ENCODE results near the gene NIPAL3.
"Not testable (repeated sequence)": the region's sequence is repeated elsewhere in the genome, so short reads cannot be mapped to it uniquely, and the experiment has no call there.

NIPAL3 gene

DNA sequence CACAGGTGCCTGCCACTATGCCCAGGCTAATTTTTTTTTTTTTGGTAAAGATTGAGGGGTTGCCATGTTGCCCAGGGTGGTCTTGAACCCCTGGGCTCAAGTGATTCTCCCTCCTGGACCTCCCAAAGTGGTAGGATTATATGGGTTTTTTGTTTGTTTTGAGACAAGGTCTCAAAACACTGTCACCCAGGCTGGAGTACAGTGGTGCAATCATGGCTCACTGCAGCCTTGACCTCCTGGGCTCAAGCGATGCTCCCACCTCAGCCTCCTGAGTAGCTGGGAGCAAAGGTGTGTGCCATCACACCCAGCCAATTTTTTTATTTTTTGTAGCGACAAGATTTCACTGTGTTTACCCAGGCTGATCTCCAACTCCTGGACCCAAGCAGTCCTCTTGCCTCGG, 78.2 kb downstream of the NIPAL3 start:
- no peak for DNase-seq

DNA sequence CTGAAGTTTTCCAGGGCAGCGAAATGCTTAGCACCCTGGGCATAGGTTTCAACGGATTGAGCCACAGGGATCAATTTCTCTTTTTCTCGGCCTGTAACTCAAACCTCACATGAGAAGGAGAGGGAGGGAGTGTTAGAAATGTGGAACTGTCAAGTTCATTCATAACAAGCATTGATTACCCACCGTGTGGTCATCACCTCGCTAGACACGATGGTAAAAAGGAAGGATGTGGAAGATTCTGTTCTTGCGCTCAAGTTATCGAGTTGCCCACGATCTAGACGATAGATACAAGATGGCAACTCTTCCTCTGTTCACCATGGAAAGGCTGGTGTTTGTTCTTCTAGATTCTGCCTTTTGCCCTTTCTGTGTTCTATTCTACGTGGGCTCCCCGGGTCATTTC, 83.0 kb downstream of the NIPAL3 start:
- no peak for DNase-seq

DNA sequence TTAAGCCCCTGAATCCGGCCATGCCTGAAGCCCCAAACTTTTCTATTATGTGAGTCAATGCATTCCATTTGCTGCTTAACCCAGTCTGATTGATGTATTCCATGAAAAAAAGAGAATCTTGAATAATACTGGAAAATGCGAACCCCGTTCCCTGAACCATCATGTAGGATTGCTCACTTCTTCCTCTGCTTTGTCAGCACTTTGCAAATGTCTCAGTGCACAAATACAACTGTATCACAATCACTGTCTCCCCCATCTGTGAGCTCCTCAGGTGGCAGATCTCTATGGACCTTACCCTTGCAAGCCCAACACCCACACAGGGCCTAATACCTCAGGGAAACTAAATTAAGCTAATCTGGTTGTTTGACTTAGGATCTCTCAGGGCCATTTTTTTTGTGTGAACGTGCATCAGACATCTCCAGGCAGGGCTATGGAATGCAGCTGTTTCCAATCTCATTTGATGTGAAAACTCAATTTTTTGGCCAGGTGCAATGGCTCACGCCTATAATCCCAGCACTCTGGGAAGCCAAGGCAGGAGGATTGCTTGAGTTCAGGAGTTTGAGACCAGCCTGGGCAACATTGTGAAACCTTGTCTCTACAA, 84.9 kb downstream of the NIPAL3 start:
- no peak for DNase-seq

DNA sequence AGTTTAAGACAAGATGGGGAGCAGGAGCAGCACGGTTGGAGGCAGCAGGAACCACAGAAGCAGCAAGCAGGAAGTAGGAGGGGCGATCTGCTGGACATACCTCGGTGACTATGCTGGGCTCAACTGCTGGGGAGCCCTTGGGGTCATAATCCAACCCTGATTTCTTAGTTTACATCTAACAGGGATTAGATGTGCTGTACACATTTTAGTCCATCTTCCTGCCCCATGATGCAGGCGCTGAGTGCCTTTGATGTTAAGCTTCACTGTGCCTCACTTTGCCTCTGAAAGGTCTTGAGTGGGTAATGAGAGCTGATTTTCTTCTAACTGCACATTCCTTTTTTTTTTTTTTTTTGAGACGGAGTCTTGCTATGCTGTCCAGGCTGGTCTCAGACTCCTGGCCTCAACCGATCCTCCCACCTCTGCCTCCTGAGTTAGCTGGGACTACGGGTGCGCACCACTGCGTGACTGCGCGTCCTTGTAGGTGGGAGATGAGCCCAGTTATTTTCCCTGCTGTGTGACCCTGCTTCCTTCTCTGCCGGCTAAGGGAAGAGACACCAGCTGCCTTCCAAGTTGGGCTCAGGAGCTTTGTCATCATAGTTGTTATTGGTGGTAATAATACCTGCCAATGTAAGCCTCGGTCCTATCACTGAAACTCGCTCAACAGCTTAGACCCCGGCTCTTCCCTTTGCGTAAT, 85.9 kb downstream of the NIPAL3 start:
- no peak for DNase-seq

DNA sequence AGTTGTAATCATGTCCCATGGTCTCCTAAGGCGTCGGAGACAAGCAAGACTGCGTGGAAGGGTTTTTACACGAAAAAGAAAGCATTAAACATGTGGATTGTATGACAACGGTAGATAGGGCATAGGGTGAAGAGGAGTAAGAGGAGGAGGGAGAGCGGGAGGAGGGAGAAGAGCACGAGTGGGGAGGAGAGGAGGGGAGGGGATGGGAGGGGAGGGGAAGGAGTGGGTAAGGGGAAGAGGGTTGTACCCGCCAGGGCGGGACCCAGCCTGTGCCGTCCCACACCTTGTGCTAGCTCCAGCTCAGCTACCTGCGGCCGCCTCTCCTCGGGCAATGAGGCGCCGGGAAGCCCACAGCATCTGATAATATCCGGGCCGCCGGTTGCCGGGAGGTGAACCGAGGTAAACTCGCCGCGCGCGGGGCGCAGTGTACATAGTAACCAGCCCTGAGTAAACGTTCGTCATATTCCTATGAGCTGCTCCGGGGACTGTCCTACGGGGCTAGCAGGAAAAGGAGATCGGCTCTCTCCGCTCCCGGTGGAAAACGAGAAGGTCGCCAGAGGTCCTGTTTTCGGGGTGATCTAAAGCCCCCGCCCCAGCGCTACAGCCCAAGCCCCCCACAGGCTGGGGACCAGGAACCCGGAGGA, 86.6 kb downstream of the NIPAL3 start:
- no peak for DNase-seq

DNA sequence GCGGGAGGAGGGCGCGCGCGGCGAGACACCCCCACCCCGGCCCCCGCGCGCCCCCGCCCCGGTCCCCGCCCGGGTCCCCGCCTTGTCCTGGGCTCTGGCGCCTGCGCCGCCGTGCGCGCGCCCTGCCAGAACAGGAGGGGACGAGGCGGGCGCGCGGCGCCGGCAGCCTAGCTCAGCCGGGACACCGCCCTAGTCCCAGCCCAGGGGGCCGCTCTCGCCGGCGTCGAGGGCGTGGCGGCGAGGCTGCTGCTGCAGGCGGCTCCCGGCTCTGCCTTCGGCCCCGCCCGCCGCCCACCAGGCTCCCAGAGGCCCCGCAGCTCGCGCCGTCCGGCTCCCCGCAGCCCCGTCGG, 87.1 kb downstream of the NIPAL3 start, which contains the start of gene RCAN3:
TSS of gene RCAN3 (plus strand) at position 128 of the 350 bp plus-strand sequence. CDS start 11,537 bp downstream, outside the sequence.
- no peak for DNase-seq

DNA sequence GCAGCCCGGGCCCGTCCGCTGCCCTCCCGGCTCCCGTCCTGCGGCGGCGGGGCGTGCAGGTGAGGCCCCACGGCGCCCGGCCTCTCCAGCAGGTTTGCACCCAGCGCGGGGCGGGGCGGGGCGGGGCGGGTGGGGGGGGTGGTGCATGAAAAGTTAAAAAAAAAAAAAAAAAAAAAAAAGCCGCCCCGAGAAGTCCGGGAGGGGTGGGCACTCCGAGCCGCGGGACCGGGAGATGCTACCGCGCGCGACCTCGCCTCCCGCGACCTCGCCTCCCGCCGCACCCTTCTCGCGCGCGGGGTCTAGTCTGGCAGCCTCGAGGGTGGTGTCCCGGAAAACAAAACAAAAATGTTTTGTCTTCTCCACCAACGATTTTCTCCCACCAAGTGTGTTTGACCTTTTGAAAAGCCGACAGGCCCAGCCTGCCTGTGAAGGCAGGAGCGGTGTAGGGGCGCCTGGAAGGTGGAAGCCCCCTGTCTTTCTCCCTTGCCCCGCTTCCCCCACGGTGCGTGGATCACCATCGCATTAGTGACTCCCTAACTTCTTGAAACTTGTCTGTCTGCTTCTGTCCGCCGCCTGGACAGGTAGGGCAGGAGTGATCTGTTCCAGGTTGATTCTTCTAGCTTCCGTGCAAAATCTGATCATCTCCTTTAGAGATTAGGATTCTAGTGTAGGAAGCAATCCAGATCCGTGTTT, 87.6 kb downstream of the NIPAL3 start:
- DNase-seq, result no peak

DNA sequence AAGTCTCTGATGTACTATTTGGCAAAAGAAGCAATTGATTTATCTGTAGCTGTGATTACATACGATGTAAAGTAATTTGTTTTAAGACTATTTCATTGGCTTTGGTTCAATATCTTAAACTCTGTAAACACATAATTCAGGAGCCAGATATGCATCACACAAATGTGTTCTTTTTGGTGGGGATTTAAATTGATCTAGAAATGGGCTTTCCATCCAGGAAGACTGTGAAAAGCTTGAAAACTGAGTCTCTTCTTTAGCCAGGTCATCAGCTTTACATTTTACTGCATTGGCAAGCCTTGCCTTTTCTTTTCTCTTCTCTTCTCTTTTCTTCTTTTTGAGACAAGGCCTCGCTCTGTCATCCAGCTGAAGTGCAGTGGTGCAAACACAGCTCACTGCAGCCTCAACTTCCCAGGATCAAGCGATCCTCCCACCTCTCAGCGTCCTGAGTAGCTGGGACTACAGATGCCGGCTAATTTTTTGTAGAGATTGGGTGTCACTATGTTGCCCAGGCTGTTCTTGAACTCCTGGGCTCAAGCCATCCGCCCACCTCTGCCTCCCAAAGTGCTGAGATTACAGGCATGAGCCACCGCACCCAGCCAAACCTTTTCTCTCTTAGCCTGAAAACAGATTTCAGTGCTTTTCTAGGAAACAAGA, 88.4 kb downstream of the NIPAL3 start:
- DNase-seq, result no peak

DNA sequence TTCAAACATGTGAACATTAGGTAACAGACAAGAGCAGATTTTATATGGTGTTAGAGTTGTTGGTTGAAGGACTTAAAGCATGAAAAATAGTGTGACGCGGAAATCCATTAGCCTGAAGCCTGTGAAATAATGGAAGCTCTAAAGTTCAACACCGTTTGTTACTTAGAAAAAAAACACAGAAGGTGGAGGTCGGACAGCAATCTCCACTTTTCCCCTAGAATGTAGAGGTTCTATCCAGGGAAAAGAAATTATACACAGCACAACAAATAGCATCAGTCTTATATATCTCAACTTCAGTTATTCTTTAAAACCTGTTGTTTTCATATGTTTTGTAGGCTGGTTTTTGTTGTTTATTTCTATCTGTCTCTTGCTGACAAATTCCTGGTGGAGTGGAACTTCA, 89.0 kb downstream of the NIPAL3 start:
- DNase-seq, result no peak

DNA sequence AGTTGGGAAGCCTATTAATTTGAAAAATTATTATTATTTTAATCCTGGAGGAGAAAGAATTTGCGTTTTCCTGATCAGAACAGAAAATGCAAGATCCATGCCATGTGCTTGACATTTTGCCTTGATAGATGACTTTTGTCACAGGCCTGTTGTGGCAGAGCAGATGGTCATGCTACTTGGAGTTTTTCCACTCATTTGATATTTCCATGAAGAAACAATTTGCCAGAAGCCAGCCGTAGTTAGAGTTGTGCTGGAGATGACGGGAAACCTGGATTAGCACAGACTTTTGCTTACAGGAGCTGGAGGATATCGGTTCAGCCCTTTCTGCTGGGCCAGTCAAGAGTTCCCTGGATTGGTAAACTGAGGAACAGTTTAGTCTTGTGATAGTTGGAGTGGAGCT, 90.2 kb downstream of the NIPAL3 start:
- no peak for DNase-seq

DNA sequence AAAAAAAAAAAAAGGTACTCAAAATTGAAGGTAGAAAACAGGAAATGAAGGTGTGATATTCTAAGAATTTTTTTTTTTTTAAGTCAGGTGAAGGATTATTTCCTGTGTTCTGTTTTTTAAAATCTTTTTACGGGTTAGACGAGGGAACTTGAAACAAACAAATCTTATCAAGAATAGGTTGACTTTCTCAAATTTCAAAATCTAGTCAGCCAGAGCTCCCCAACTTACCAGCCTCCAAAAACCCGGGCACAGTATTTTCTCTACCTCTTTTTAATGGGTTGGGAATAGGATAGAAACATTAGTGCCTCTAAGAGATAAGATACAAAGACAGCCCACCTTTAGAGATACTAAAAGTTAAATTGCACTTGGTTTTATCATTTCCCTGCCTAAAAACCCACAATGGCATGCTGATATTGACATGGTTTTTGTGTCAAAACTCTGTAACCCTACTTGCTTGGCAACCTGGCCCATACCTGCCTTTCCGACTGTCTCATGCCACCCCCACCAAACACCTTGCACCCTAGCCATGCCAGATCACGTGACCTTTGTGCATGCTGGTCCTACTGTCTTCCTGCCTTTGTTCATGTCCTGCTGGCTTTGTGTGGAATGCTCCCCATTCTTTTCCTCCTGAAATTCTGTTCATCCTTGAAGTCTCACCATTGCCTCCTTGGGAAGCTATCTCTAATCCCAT, 91.2 kb downstream of the NIPAL3 start:
- no peak for DNase-seq

DNA sequence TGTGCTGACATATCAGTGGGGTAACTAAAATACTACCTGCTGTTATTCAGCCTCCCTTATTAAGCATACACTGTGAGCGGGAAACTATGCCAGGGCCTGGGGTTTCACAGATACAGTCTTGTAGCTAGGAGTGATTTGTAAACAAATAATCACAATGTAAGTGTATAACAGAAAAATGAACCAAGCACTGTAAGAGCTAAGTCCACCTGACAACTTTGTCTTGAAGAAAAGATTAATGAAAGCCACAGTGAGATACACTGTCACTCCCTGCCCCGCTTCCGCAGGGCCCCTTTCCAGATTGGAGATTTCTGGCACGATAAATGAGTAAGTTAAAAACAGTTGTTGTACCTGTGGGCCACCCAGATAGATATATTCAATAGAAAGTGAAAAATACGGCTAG, 91.8 kb downstream of the NIPAL3 start:
- DNase-seq, result no peak

DNA sequence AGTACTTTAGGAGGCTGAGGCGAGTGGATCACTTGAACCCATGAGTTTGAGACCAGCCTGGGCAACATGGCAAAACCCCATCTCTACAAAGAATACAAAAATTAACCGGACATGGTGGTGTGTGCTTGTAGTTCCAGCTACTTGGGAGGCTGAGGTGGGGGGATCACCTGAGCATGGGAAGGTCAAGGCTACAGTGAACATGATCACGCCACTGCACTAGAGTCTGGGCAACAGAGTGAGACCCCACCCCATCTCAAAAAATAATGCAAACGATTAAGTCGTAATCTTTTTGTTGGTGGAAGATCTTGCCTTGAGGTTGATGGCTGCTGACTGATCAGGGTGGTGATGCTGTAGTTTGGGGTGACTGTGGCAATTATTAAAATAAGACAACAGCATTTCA, 93.3 kb downstream of the NIPAL3 start:
- DNase-seq, result no peak

DNA sequence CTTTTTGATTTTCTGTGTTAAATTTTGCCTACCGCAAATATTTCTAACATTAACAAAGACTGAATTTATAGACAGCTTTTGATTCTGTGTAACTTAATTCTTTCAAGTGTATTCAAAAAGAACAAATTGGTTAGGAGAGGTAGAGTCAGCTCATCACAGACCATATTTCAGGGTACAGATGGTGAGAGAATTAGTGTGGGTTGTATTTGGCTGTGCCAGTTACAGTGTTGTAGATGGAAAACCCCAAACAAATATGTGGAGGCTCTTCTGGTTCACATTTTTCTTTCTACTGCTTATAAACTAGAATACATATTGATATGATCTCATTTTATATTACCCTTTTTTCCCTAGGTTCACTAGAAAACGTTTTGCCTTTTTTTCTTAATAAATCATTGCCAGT, 98.1 kb downstream of the NIPAL3 start:
- no peak for DNase-seq

DNA sequence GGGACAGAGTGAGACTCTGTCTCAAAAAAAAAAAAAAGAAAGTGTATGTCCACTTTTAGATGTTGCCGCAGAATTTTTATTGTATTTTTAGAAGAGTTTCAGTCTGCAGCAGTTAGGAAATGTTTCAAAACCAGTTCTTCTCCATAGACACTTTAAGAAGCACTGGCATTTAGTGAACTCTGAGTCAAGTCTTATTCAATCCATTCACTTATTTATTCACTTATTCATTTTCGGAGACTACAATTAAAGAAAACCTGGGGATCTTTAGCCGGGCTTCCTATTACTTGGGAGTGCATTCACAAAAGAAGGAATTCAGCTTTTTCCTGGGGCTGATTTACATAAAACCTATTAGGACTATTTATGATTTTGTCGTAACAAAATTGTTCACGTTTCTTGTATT, 99.3 kb downstream of the NIPAL3 start:
- no peak for DNase-seq

DNA sequence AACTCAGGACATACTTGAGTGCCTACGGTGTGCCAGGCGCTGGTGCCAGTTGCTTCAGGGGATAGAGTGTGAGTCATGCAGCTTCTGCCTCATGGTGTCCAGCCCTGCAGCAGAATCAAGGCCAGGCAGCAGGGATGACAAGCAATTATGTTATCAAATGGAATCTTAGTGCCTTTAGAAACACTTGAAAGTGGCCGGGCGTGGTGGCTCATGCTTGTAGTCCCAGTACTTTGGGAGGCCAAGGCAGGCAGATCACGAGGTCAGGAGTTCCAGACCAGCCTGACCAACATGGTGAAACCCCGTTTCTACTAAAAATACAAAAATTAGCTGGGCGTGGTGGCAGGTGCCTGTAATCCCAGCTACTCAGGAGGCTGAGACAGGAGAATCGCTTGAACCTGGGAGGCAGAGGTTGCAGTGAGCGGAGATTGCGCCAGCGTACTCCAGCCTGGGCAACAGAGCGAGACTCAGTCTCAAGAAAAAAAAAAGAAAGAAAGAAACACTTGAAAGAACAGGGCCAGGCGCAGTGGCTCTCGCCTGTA, 100.1 kb downstream of the NIPAL3 start:
- DNase-seq, result not testable (repeated sequence)

DNA sequence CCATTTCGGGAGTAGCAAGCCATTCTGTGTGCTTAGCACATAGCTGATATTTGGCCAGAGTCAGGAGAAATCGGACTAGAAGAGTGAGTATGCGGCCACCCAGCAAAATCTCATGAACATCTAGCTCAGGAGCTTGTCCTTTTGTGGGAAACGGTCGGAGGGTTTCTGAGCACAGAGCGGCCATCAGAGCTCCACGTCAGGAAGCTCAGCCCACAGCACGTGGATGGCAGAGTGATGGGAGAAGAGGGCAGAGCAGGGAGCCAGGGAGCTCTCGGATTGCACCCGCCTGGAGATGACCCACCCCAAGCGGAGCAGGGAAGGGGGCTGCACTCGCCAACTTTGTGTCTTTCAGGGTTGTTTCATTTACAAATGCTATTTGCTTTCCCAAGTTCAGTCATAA, 100.9 kb downstream of the NIPAL3 start:
- DNase-seq, result no peak

DNA sequence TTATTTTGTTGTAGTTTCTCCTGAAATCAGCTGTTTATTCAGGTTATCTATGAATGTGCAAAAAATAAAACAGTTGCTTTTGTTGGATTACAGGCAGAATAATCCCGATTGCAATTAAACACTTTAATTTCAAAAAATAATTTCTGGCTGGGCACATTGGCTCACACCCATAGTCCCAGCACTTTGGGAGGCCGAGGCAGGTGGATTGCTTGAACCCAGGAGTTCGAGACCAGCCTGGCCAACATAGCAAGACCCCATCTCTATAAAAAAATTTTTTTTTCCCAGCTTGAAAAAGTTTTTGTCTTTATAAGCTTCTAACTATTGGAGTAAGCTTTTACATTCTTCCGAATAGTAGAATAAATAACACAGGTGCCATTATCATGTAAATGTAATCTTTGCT, 102.3 kb downstream of the NIPAL3 start:
- DNase-seq, result no peak

DNA sequence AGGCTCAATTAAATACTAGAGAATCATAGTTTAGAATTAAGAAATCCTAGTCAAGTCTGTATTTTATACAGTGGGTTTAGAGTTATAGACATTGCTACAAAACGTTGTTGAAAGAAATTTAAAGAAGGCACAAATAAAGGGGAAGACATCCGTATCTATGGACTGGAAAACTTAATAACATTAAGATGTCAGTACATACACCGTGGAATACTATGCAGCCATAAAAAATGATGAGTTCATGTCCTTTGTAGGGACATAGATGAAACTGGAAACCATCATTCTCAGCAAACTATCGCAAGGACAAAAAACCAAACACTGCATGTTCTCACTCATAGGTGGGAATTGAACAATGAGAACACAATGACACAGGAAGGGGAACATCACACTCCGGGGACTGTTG, 104.7 kb downstream of the NIPAL3 start:
- not testable (repeated sequence) for DNase-seq
